Skeletal muscle satellite cell (primary cell): Measurements from ENCODE around the gene NSMCE1.
"Not testable (repeated sequence)": the region's sequence is repeated elsewhere in the genome, so short reads cannot be mapped to it uniquely, and the experiment has no call there.

Experiments
- H3K27me3 ChIP-seq: 2 replicates; pipeline ENCODE4 v1.7.0; 2013; ENCODE audit warnings: low read length; ENCODE audit not compliant: control insufficient read depth, insufficient read depth
- H3K36me3 ChIP-seq: 2 replicates; pipeline ENCODE4 v1.7.0; 2013; ENCODE audit warnings: mild to moderate bottlenecking, control low read depth, low read length; ENCODE audit not compliant: insufficient read depth
- H3K4me1 ChIP-seq: 2 replicates; pipeline ENCODE4 v1.7.0; 2013; ENCODE audit warnings: low read length; ENCODE audit not compliant: control insufficient read depth, insufficient read depth
- H3K4me2 ChIP-seq: 2 replicates; pipeline ENCODE4 v1.7.0; 2013; ENCODE audit warnings: mild to moderate bottlenecking, low read length
- H3K4me3 ChIP-seq: 2 replicates; pipeline ENCODE4 v1.7.0; 2013; ENCODE audit warnings: low read length
- H3K9ac ChIP-seq: 2 replicates; pipeline ENCODE4 v1.7.0; 2013; ENCODE audit warnings: mild to moderate bottlenecking, low read depth, low read length, moderate library complexity
- H3K9me3 ChIP-seq: replicated peaks from 2 replicates; pipeline ENCODE4 v1.7.0; 2013; ENCODE audit warnings: mild to moderate bottlenecking, control low read depth, low read length

NSMCE1 gene

DNA sequence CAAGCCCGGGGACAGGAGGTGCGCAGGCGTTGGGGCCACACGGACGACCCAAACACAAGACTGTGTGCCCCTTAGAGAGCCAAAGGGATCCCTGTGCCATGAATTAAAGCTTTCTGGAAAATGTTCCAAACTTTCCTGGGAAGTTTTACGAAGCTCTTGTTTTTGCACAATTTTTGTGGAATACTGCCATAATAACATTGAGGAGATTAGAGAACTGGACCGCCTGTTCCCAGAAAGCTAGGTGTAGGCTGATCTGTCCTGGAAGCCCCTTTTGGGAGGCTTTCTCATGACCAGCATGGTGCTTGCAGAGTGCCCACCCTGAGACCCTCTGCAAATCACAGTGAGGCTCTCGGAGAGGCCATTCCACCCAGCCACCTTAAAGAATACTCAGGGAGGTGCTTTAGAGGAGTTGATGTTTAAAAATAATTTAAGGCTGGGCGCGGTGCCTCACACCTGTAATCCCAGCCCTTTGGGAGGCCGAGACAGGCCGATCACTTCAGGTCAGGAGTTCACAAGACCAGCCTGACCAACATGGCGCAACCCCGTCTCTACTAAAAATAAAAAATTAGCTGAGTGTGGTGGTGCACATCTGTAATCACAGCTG is 64.2 kb downstream of the NSMCE1 start:
- H3K27me3 ChIP-seq = no peaks in the 10 kb centered on the region
- peak overlapping the region; percentile 96 for H3K9ac ChIP-seq
- peaks cover 16% of the 10 kb centered on the region for H3K4me1 ChIP-seq
- peak overlapping the region; percentile 86 for H3K4me2 ChIP-seq
- H3K9me3 ChIP-seq = no peaks in the 10 kb centered on the region
- peak overlapping the region; percentile 91 for H3K4me3 ChIP-seq
- no peaks in the 10 kb centered on the region for H3K36me3 ChIP-seq

- no peaks in the 10 kb centered on the region for H3K36me3 ChIP-seq
- H3K4me3 ChIP-seq = peak within 1 kb of the TSS; percentile 91
- peak within 1 kb of the TSS; percentile 96 for H3K9ac ChIP-seq
- H3K27me3 ChIP-seq = no peaks in the 10 kb centered on the region
- H3K4me2 ChIP-seq = peak within 1 kb of the TSS; percentile 92
- no peaks in the 10 kb centered on the region for H3K9me3 ChIP-seq
- peaks cover 16% of the 10 kb centered on the region for H3K4me1 ChIP-seq
Measured at GRCh38 chr16:27203507-27204311, 64.9 kb downstream of the NSMCE1 start, which contains the start of gene KDM8. Gene KDM8 (plus strand): TSS chr16:27203526. CDS start chr16:27210124, 6,598 bp downstream.

DNA sequence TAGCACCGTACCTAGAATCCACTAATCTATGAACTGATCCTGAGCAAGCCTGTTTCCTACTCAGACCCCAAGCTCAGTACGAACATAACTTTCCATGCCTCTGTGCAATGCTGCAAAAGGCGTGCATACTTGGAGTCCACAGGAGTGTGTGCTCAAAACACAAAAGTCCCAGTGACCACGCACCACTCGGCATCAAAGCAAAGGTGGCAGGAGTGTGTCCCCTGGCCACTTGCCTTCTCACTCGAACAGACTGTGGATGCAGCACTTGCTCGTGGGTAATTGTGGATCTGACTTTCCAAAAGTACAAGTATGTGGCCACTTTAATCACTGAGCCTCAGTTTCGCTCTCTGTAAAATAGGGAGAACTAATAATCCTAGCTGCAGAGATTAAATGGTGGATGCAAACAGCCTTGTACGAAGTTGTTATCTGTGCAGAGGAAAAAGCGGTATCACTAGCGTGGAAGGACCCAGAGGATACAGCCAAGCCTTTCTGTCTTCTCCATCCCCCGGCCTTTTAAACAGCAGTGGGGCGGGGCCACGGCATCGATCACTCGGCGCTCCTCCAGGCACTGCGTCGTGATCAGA is 65.6 kb downstream of the NSMCE1 start:
- H3K4me2 ChIP-seq = peak overlapping the region; percentile 92
- peak overlapping the region; percentile 91 for H3K4me3 ChIP-seq
- H3K4me1 ChIP-seq = peaks cover 16% of the 10 kb centered on the region
- no peaks in the 10 kb centered on the region for H3K36me3 ChIP-seq
- no peaks in the 10 kb centered on the region for H3K9me3 ChIP-seq
- peak overlapping the region; percentile 96 for H3K9ac ChIP-seq
- peaks cover 5% of the 10 kb centered on the region for H3K27me3 ChIP-seq

DNA sequence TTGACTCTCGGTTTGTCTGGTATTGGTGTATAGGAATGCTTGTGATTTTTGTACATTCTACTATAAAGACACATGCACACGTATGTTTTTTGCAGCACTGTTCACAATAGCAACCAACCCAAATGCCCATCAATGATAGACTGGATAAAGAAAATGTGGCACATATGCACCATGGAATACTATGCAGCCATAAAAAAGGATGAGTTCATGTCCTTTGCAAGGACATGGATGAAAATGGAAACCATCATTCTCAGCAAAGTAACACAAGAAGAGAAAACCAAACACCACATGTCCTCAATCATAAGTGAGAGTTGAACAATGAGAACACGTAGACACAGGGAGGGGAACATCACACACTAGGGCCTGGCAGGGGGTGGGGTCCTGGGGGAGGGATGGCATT is 67.7 kb downstream of the NSMCE1 start:
- peaks cover 12% of the 10 kb centered on the region for H3K27me3 ChIP-seq
- H3K9ac ChIP-seq, H3K9me3 ChIP-seq, H3K4me2 ChIP-seq, H3K4me3 ChIP-seq, H3K36me3 ChIP-seq: not testable (repeated sequence)
- H3K4me1 ChIP-seq = peaks cover 16% of the 10 kb centered on the region

- no peaks in the 10 kb centered on the region for H3K9me3 ChIP-seq
- H3K4me1 ChIP-seq = peaks cover 16% of the 10 kb centered on the region
- H3K4me3 ChIP-seq = no peak overlapping the region
- no peak overlapping the region for H3K9ac ChIP-seq
- peaks cover 22% of the 10 kb centered on the region for H3K27me3 ChIP-seq
- no peak overlapping the region for H3K4me2 ChIP-seq
- H3K36me3 ChIP-seq = no peaks in the 10 kb centered on the region
Measured at GRCh38 chr16:27199736-27200135, 68.8 kb downstream of the NSMCE1 start.

GRCh38 chr16:27199235-27199586 is 69.4 kb downstream of the NSMCE1 start:
- H3K4me2 ChIP-seq = no peak overlapping the region
- H3K9ac ChIP-seq = no peak overlapping the region
- no peak overlapping the region for H3K4me3 ChIP-seq
- H3K4me1 ChIP-seq = peaks cover 11% of the 10 kb centered on the region
- H3K36me3 ChIP-seq = no peaks in the 10 kb centered on the region
- no peaks in the 10 kb centered on the region for H3K9me3 ChIP-seq
- H3K27me3 ChIP-seq = peaks cover 27% of the 10 kb centered on the region

GRCh38 chr16:27198451-27199234 is 69.9 kb downstream of the NSMCE1 start:
- peaks cover 9% of the 10 kb centered on the region for H3K4me1 ChIP-seq
- no peak overlapping the region for H3K4me2 ChIP-seq
- H3K4me3 ChIP-seq = no peak overlapping the region
- H3K36me3 ChIP-seq = no peaks in the 10 kb centered on the region
- no peak overlapping the region for H3K9ac ChIP-seq
- H3K27me3 ChIP-seq = peaks cover 28% of the 10 kb centered on the region
- H3K9me3 ChIP-seq = no peaks in the 10 kb centered on the region

DNA sequence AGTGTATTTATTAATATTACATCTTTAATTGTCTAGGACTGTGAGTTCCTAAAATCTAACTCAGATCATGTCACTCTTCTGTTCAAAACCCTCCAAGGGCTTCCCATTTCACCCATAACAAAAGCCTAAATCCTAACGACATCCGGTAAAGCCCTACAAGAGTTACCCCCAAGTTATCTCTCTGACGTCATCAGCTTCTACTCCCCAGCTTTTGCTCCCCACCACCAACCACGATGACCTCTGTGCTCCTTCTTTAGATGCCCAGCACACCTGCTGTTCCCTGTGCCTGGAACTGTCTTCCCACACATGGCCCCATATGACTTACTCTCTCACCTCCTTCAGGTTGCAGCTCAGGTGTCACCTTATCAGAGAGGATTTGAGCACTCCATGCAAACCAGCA is 71.6 kb downstream of the NSMCE1 start:
- Histone ChIP-seq H3K4me1 (peaks cover 5% of the 10 kb centered on the region), H3K9ac (no peak overlapping the region), H3K4me2 (no peak overlapping the region), H3K36me3 (no peaks in the 10 kb centered on the region), H3K4me3 (no peak overlapping the region), H3K9me3 (no peaks in the 10 kb centered on the region), H3K27me3 (peaks cover 28% of the 10 kb centered on the region)

DNA sequence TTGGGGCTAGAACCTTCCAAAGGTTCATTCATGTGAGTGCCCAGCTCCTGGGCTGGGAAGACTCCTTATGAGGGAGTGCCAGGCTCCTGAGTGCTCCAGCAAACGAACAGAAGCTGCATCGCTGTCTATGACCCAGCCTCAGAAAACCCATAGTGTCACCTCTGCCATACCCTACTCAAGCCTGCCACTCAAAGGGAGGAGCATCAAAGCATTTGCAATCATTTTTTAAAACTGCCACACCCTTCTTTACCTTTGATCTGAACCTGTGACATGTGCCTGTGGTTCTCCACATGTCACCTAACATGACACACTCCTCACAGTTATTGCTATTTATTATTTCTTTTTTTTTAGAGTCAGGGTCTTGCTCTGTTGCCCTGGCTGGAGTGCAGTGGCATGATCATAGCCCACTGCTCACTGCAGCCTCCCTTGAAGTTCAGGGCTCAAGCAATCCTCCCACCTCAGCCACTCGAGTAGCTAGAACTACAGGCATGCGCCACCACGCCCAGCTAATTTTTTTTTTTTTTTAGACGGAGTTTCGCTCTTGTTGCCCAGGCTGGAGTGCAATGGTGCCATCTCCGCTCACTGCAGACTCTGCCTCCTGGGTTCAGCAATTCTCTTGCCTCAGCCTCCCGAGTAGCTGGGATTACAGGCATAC is 72.5 kb downstream of the NSMCE1 start:
- Histone ChIP-seq H3K4me3 (no peak overlapping the region), H3K4me2 (no peak overlapping the region), H3K4me1 (peaks cover 5% of the 10 kb centered on the region), H3K27me3 (peaks cover 31% of the 10 kb centered on the region), H3K9me3 (no peaks in the 10 kb centered on the region), H3K9ac (no peak overlapping the region), H3K36me3 (no peaks in the 10 kb centered on the region)

DNA sequence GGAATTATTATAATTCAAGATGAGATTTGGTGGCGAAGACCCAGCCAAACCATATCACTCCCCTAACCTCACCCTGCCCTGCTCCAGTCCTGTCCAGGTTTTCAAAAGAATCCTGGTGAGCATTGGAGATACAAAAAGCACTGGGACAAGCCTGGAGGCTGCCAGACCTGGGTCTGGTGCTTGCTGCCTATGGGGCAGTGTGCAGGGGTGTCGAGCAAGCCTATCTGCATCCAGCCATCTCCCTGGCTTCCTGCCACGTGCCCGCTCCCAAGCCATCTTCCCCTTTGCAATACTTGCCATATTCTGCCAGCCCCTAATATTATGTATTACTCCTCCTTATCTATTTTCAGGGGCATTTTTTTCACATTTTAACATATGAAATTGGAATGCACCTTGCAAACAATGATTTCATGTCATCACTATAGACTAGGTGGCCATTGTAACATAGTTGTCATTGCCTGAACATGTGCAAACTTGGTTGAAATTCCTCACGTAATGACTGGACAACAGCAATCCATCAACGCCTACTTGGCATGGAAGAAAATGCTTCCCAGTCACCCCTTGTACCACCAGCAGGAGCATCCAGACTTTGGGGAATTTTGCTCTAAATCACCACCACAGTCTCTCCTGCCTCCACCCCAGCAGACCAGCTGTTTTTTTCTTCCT is 73.4 kb downstream of the NSMCE1 start:
- Histone ChIP-seq H3K4me3 (no peak overlapping the region), H3K9ac (no peak overlapping the region), H3K9me3 (no peaks in the 10 kb centered on the region), H3K27me3 (peaks cover 40% of the 10 kb centered on the region), H3K36me3 (no peaks in the 10 kb centered on the region), H3K4me1 (peaks cover 5% of the 10 kb centered on the region), H3K4me2 (no peak overlapping the region)
